22Rv1 (cell line): Measurements from ENCODE around the gene EGLN3.

ENCODE experiments used
- CTCF ChIP-seq: fragments of 450-650 bp; IDR thresholded peaks from 2 replicates; pipeline ENCODE4 v1.5.1; 2017; ENCODE audit warnings: mild to moderate bottlenecking
- ZFX ChIP-seq: fragments of 450-650 bp; IDR thresholded peaks from 2 replicates; pipeline ENCODE4 v1.6.1; 2017; ENCODE audit warnings: antibody characterized with exemption, borderline replicate concordance

- TF ChIP-seq CTCF (no peak), ZFX (no peak)
These were observed 28.7 kb downstream of the EGLN3 start for GRCh38 chr14:33922125-33922524.
